ENCODE results near the gene SNAPC2.

The SNAPC2 gene

GRCh38 chr19:7877249-7877836 is 42.8 kb upstream of the SNAPC2 start:
- Histone ChIP-seq H3K36me3 (ENCODE audit: low read depth) (no peaks in the 10 kb centered on the region), H3K27ac (ENCODE audit: poor library complexity, severe bottlenecking) (no peak overlapping the region), H3K4me3 (ENCODE audit: severe bottlenecking) (no peak overlapping the region), H3K4me1 (ENCODE audit: insufficient read depth, poor library complexity, severe bottlenecking) (no peaks in the 10 kb centered on the region), H3K9me3 (ENCODE audit: severe bottlenecking) (no peaks in the 10 kb centered on the region), H3K27me3 (ENCODE audit: insufficient read depth, poor library complexity, severe bottlenecking) (peaks cover 6% of the 10 kb centered on the region)
- DNase-seq (ENCODE audit: low spot score) (no peak), ATAC-seq (ENCODE audit: low read depth) (no peak)
- no peak for TF ChIP-seq CTCF (IDR thresholded peaks at IDR 0.05; ENCODE audit: poor library complexity, severe bottlenecking)

- no peak for ATAC-seq (ENCODE audit: low read depth)
- TF ChIP-seq CTCF (IDR thresholded peaks at IDR 0.05; ENCODE audit: poor library complexity, severe bottlenecking) = no peak
- no peaks in the 10 kb centered on the region for H3K4me1 ChIP-seq (ENCODE audit: insufficient read depth, poor library complexity, severe bottlenecking)
- no peak overlapping the region for H3K27ac ChIP-seq (ENCODE audit: poor library complexity, severe bottlenecking)
- H3K27me3 ChIP-seq (ENCODE audit: insufficient read depth, poor library complexity, severe bottlenecking) = peaks cover 6% of the 10 kb centered on the region
- no peak overlapping the region for H3K4me3 ChIP-seq (ENCODE audit: severe bottlenecking)
- H3K9me3 ChIP-seq (ENCODE audit: severe bottlenecking) = no peaks in the 10 kb centered on the region
- no peaks in the 10 kb centered on the region for H3K36me3 ChIP-seq (ENCODE audit: low read depth)
- no peak for DNase-seq (ENCODE audit: low spot score)
Measured at GRCh38 chr19:7879111-7879807, 40.9 kb upstream of the SNAPC2 start.

GRCh38 chr19:7879836-7880235 is 40.3 kb upstream of the SNAPC2 start:
- H3K27ac ChIP-seq (ENCODE audit: poor library complexity, severe bottlenecking) = no peak overlapping the region
- no peaks in the 10 kb centered on the region for H3K9me3 ChIP-seq (ENCODE audit: severe bottlenecking)
- no peak overlapping the region for H3K4me3 ChIP-seq (ENCODE audit: severe bottlenecking)
- H3K36me3 ChIP-seq (ENCODE audit: low read depth) = no peaks in the 10 kb centered on the region
- DNase-seq (ENCODE audit: low spot score) = no peak
- no peaks in the 10 kb centered on the region for H3K4me1 ChIP-seq (ENCODE audit: insufficient read depth, poor library complexity, severe bottlenecking)
- H3K27me3 ChIP-seq (ENCODE audit: insufficient read depth, poor library complexity, severe bottlenecking) = peaks cover 1% of the 10 kb centered on the region
- ATAC-seq (ENCODE audit: low read depth) = no peak
- TF ChIP-seq CTCF (IDR thresholded peaks at IDR 0.05; ENCODE audit: poor library complexity, severe bottlenecking) = no peak

GRCh38 chr19:7881910-7882309 is 38.2 kb upstream of the SNAPC2 start:
- no peak for ATAC-seq (ENCODE audit: low read depth)
- no peak for DNase-seq (ENCODE audit: low spot score)
- no peak overlapping the region for H3K4me3 ChIP-seq (ENCODE audit: severe bottlenecking)
- TF ChIP-seq CTCF (IDR thresholded peaks at IDR 0.05; ENCODE audit: poor library complexity, severe bottlenecking) = no peak
- no peaks in the 10 kb centered on the region for H3K27me3 ChIP-seq (ENCODE audit: insufficient read depth, poor library complexity, severe bottlenecking)
- no peak overlapping the region for H3K27ac ChIP-seq (ENCODE audit: poor library complexity, severe bottlenecking)
- H3K4me1 ChIP-seq (ENCODE audit: insufficient read depth, poor library complexity, severe bottlenecking) = no peaks in the 10 kb centered on the region
- no peaks in the 10 kb centered on the region for H3K36me3 ChIP-seq (ENCODE audit: low read depth)
- H3K9me3 ChIP-seq (ENCODE audit: severe bottlenecking) = no peaks in the 10 kb centered on the region

- Histone ChIP-seq H3K9me3 (ENCODE audit: severe bottlenecking) (no peaks in the 10 kb centered on the region), H3K27ac (ENCODE audit: poor library complexity, severe bottlenecking) (no peak overlapping the region), H3K36me3 (ENCODE audit: low read depth) (no peaks in the 10 kb centered on the region), H3K4me1 (ENCODE audit: insufficient read depth, poor library complexity, severe bottlenecking) (no peaks in the 10 kb centered on the region), H3K4me3 (ENCODE audit: severe bottlenecking) (no peak overlapping the region), H3K27me3 (ENCODE audit: insufficient read depth, poor library complexity, severe bottlenecking) (no peaks in the 10 kb centered on the region)
- TF ChIP-seq CTCF (IDR thresholded peaks at IDR 0.05; ENCODE audit: poor library complexity, severe bottlenecking) = no peak
- DNase-seq (ENCODE audit: low spot score) = no peak
- ATAC-seq (ENCODE audit: low read depth) = peak; percentile 23; the same call in 1 of the 3 replicates
Measured at GRCh38 chr19:7883105-7883504, 37.0 kb upstream of the SNAPC2 start.

Data from RWPE2 (cell line).